Anterior cingulate cortex (tissue), 58 donors: ENCODE results near the gene ATP13A1.
A peak's percentile ranks its signal among the peaks of the same experiment; 100 is the strongest.
"Not testable (repeated sequence)": the region's sequence is repeated elsewhere in the genome, so short reads cannot be mapped to it uniquely, and the experiment has no call there.

Experiments
- DNase-seq, 58 donors: peaks; one replicate each; lab custom pipeline; 2025; lab: John Stamatoyannopoulos, UW

Gene ATP13A1

GRCh38 chr19:19626516-19627472 lies 36.7 kb downstream of the ATP13A1 start:
- no peak for DNase-seq

- DNase-seq = no peak
These were observed 39.4 kb downstream of the ATP13A1 start for GRCh38 chr19:19624032-19624570.

DNA sequence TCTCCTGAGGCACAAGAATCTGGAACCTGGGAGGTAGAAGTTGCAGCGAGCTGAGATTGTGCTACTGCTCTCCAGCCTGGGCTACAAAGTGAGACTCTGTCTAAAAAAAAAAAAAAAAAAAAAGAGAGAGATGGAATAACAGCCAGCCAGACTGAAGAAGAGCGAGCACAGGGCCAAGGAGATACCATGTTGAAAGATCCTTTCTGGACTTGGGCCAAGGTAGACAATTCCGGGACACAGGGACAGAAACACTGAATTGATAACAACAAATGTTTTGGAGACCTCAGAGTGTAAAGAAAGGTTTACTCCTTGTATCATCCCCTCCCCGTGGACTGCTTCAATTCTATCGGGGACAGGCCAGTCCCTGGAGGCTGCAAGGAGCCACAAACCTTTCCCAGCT lies 40.1 kb downstream of the ATP13A1 start:
- no peak for DNase-seq

DNA sequence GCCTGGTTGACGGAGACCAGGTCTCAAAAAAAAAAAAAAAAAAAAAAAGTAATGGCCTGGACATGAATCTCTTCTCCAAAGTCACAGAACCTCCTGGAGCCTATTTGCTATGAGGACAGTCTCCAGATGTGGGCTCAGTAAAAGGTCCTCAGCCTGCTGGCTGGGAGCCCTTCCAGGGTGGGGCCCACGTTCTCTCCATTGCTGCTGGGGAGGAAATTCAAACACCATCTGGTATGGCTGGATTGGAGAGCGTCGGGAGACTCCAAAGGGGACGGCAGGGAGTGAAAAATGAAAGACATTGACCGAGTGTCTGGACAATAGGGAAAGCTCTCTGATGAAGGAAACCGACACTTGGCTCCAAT lies 43.6 kb downstream of the ATP13A1 start:
- DNase-seq = no peak

DNA sequence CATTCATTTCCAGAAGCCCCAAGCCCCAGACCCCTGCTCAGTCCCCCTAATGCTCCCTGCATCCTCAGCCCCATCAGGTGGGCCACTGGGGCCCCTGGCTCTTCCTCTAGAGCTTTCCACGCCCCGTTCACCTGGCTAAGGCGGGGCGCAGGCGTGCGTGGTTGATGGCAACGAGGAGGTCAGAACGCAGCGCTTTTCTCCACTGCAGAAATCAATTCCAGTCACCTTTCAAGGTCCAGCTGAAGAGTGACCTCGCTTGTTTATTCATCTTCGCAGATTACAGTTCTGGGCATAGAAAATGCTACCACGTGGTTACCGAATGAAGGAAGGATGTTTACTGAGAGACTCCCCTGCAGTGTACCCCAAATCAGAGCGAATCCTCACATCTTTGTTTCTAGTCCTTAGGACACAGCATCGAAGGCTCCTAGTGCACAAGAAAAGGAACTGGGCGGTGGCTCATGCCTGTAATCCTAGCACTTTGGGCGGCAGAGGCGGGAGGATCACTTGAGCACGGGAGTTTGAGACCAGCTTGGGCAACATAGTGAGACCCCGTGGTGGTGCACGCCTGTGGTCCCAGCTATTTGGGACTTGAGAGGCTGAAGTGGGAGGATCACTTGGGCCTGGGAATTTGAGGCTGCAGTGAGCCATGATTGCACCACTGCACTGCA lies 44.2 kb downstream of the ATP13A1 start:
- no peak for DNase-seq

DNA sequence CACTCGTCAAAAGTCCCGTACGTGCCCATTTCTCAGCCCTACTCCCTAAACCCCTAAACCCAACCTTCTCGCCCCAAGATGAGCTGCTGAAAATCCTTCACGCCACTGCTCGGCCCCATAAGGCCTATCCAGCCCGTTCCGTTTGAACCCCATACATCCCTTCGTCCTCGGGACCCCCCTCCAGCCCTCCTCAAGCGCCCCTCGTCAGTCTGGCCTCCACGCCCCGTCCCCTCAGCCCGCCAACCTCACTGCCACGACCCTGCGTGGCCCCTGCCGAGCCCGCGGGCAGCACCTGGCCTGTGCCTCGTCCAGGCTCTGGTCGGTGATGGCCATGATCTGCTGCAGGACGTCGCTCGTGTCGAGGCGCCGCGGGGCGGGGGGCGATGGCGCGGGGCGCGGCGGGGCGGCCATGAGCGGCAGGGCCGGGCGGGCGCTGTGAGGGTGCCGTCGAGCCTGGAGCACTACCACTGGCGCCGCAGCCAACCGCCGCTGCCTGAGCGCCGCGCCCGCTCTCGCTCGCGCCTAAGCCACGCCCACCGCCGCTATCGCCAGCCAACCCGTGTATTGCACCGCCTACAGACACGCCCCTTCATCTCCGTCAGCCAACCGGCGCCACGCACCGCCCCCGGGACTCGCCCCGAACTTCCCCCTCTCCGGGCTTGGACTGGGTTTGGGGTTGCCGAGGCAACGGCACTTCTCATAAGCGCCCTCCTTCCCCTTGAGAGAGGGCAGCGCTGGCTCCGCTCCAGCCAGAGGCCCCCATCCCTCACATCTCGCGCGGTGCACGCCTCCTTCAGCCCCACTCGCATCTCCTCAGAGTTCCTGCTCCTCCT lies 45.0 kb downstream of the ATP13A1 start, which contains the start of gene PBX4:
TSS of gene PBX4 (minus strand) at position 469 of the 833 bp plus-strand sequence. CDS start at position 411, 58 bp downstream.
- DNase-seq = peak; percentile 7 to 96 (median 88)

GRCh38 chr19:19615086-19615485 lies 48.4 kb downstream of the ATP13A1 start:
- no peak for DNase-seq

DNA sequence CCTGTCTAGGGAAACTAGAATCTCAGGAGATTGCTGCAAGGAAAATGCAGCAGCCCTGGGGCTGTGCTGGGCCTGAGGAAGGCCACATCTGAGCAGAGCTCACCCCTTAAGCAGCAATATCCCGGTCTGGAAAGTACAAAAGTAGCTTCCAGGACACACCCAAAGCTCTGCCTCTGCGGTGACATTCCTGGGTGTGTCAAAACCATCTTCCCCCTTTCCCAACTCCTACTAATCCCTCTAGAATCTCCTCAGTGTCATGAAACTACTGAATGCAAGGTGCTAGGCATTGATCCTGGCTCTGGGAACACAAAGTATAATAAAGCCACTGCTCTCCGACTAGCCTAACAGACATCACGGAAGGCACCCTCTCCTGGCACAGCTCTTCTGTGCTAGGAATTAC lies 50.0 kb downstream of the ATP13A1 start:
- DNase-seq = no peak

DNA sequence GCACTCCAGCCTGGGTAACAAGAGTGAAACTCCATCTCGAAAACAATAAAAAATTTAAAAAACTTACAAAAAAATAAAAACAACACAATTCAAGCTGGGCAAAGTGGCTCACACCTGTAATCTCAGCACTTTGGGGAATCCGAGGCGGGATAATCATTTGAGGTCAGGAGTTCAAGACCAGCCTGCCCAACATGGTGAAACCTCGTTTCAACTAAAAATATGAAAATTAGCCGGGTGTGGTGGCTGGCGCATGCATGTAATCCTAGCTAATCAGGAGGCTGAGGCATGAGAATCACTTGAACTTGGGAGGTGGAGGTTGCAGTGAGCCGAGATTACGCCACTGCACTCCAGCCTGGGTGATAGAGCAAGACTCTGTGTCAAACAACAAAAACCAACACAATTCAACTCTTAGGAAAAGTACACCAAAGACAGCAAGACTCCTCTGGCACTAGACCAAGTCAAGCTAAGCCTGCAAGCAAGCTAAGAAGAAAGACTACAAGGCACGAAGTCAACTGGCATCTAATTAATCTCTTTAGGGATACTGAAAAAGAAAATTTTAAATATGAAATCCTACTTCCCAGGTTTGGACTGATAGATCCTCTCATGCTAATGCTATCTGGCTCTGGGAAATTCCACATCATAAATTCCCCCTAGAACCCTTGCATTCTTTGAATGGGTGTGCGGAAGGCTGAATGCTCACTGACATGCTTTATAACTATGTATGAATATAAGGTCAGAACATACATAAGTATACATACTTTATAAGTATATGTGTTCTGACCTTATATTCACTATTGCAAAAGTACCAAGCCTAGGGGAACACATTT lies 52.9 kb downstream of the ATP13A1 start:
- no peak for DNase-seq

GRCh38 chr19:19606686-19607085 lies 56.8 kb downstream of the ATP13A1 start:
- DNase-seq = not testable (repeated sequence)

DNA sequence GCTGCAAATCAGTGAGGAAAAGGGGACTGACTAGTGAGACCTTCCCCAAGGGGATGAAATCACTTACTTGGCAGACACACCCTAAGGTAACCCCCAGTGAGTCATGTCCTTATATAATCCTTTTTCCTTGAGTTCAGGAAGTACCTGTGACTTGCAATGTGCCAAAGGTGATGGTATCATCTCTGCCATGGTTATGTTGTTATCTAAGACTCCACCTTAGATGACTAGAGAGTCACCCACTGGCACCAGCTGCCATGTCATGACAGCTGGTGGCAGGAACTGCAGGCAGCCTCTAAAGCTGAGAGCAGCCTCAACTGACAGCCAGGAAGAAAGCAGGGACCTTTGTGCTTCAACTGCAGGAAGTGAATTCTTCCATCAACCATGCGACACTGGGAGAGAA lies 57.5 kb downstream of the ATP13A1 start:
- no peak for DNase-seq

- DNase-seq = peak in 1 of 58 donors; percentile 1
These were observed 60.7 kb downstream of the ATP13A1 start for GRCh38 chr19:19602713-19603324.

- DNase-seq = no peak
These were observed 61.3 kb downstream of the ATP13A1 start for GRCh38 chr19:19602136-19602712.

DNA sequence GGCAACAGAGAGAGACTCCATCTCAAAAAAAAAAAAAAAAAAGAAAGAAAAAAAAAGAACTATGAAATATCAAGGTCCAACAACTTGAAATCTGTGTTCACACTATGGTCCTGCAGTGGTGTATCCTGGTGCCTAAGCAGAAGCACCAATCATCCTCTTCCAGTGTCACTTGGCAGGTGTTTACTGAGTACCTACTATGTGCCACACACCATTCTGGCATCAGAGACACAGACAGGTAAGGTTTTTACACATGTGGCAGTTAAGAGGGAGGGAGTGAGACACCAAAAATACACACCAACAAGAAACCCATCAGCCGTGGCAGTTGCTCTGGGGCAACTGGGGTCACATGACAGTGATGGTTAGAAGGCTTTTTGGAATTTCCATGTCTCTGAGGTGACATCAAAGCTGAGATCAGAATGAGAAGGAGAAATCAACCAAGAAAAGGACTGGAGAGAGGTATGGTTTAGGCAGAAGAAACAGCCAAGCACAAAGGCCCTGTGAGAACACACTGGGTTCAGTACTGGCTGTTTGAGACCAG lies 62.6 kb downstream of the ATP13A1 start:
- no peak for DNase-seq

GRCh38 chr19:19598728-19599451 lies 64.6 kb downstream of the ATP13A1 start:
- not testable (repeated sequence) for DNase-seq

DNA sequence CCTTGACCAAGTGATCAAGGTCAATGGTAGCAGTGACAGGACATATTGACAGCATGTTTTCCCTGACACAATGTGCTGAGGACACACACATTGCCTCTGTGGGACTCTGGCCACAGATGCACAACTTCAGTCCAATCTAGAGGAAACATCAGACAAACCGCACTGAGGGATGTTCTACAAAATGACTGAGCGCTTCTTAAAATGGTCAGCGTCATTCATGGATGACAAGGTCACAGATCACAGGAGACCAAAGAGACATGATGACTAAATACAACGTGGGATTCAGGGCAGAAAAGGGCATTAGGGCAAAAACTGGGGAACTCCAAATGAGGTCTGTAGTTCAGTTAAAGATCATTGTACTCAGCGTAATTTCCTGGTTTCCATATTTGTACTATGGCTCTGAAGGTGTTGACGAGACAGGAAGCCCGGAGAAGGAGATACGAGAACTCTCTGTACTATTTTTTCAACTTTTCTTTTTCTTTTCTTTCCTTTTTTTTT lies 65.6 kb downstream of the ATP13A1 start:
- DNase-seq = no peak
